PFSK-1 (cell line): ENCODE measurements around the gene SLC9A9.

Source experiments
- FOXP2 ChIP-seq: optimal IDR thresholded peaks from 2 replicates; pipeline ENCODE3; 2011; ENCODE audit warnings: borderline replicate concordance, control low read depth, inconsistent platforms; ENCODE audit not compliant: insufficient read depth; ENCODE audit errors: extremely low read length, extremely low read depth
- POLR2AphosphoS5 ChIP-seq: IDR thresholded peaks from 2 replicates; pipeline ENCODE4 v1.6.1; 2012; ENCODE audit warnings: low read depth, mild to moderate bottlenecking, control low read depth, low read length, moderate library complexity
- SIN3A ChIP-seq: IDR thresholded peaks from 2 replicates; pipeline ENCODE4 v1.6.1; 2012; ENCODE audit warnings: mild to moderate bottlenecking, low read length, moderate library complexity, borderline replicate concordance; ENCODE audit not compliant: insufficient read depth
- TAF1 ChIP-seq: IDR thresholded peaks from 2 replicates; pipeline ENCODE4 v1.6.1; 2012; ENCODE audit warnings: low read length, control low read depth, borderline replicate concordance; ENCODE audit not compliant: insufficient read depth
- TF ChIP-seq, protein P1 (sequence below), 2 experiments: IDR thresholded peaks; 2 replicates each; pipeline versions ENCODE4 v1.6.1 to v1.8.0; 2011 to 2012; ENCODE audit warnings: low read depth in 2 of 2, low read length in 2 of 2, control low read depth in 1 of 2, inconsistent platforms in 1 of 2, mild to moderate bottlenecking in 1 of 2, moderate library complexity in 1 of 2; ENCODE audit not compliant: insufficient read depth in 1 of 2

The SLC9A9 gene

DNA sequence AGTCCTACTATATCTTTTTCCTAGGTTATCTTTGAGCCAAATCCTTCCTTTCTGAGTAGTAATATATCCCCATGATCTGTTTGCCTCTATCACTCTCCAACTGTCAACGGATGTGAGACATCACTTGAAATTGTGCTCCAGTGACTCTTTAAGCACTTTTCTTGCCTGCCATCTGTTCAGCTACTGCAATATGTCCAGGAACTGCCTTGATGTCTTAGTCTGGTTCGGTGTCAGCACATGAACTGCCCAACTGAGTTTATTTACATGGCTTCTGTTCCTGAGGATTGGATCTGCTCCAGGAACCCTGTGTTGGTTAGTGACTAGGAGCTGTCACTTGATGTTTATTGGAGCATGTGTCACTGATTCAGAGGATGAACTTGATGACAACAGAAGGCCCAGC is 116.5 kb downstream of the SLC9A9 start:
- TF ChIP-seq, protein P1, sequence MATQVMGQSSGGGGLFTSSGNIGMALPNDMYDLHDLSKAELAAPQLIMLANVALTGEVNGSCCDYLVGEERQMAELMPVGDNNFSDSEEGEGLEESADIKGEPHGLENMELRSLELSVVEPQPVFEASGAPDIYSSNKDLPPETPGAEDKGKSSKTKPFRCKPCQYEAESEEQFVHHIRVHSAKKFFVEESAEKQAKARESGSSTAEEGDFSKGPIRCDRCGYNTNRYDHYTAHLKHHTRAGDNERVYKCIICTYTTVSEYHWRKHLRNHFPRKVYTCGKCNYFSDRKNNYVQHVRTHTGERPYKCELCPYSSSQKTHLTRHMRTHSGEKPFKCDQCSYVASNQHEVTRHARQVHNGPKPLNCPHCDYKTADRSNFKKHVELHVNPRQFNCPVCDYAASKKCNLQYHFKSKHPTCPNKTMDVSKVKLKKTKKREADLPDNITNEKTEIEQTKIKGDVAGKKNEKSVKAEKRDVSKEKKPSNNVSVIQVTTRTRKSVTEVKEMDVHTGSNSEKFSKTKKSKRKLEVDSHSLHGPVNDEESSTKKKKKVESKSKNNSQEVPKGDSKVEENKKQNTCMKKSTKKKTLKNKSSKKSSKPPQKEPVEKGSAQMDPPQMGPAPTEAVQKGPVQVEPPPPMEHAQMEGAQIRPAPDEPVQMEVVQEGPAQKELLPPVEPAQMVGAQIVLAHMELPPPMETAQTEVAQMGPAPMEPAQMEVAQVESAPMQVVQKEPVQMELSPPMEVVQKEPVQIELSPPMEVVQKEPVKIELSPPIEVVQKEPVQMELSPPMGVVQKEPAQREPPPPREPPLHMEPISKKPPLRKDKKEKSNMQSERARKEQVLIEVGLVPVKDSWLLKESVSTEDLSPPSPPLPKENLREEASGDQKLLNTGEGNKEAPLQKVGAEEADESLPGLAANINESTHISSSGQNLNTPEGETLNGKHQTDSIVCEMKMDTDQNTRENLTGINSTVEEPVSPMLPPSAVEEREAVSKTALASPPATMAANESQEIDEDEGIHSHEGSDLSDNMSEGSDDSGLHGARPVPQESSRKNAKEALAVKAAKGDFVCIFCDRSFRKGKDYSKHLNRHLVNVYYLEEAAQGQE (IDR thresholded peaks at IDR 0.05; ENCODE audit: insufficient read depth in 1 of 2, low read depth in 2 of 2, low read length in 2 of 2) = no peak
- TF ChIP-seq SIN3A (no peak), POLR2AphosphoS5 (no peak), TAF1 (no peak), FOXP2 (no peak)

DNA sequence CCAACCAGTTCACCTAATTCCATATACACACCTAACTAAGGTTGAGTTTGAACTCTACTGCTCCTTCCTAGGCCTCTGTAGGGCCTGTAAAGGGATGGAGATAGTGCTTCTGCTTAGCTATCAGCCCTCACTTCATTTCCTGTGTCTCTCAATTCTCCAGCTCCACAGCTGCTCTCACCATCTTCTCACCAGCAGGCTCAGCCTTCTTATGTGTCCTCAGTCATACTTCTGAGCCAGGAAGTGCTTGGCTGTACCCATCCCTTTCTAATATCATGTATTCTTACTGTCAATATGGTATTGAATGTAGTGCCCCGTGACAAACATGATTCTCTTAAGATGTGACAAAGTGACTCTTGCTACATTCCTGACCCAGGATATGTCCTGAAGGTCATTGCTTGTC is 116.9 kb downstream of the SLC9A9 start:
- TF ChIP-seq SIN3A (no peak), FOXP2 (no peak), TAF1 (no peak), POLR2AphosphoS5 (no peak)
- TF ChIP-seq, protein P1 (IDR thresholded peaks at IDR 0.05; ENCODE audit: insufficient read depth in 1 of 2, low read depth in 2 of 2, low read length in 2 of 2) = no peak

DNA sequence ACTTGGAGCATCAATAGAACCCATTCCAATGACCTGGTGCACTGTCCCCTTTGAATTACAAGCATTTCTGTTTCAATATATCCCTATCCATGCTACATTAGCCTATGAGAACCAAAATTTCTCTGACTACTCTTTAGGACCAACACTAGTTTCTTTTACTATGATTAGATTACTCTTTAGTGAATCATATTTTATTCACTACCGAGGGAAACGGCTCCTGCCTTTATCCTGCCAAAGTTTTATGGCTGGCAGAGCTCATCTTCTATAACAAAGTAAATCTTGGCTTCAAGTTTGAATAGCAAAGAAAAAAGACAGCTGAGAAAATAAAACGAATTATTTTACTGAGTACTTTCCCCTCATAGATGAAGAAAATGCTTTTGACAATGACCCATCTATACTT is 120.9 kb downstream of the SLC9A9 start:
- TF ChIP-seq TAF1 (no peak), POLR2AphosphoS5 (no peak), SIN3A (no peak), FOXP2 (no peak)
- TF ChIP-seq, protein P1 (IDR thresholded peaks at IDR 0.05; ENCODE audit: insufficient read depth in 1 of 2, low read depth in 2 of 2, low read length in 2 of 2) = no peak

DNA sequence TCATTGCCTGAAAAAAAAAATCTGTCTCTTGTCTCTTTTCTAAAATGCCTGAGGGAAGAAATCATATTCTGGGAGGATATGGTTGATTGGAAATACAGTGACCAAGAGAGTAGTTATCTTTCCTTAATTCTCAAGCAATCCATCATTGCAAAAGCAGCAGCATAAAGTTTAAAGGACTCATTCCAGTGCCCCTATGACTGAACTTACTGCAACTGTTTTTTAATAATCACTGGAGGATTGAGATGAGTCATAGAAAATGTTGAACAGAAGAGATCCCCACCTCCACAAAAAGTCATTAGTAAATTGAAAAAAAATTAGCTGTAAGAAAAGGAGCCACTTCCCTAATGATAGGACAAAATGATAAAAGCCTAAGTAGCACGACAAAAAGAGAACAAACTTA is 121.5 kb downstream of the SLC9A9 start:
- TF ChIP-seq TAF1 = no peak
- no peak for TF ChIP-seq POLR2AphosphoS5
- TF ChIP-seq FOXP2 = no peak
- TF ChIP-seq, protein P1 (IDR thresholded peaks at IDR 0.05; ENCODE audit: insufficient read depth in 1 of 2, low read depth in 2 of 2, low read length in 2 of 2) = no peak
- TF ChIP-seq SIN3A = no peak

DNA sequence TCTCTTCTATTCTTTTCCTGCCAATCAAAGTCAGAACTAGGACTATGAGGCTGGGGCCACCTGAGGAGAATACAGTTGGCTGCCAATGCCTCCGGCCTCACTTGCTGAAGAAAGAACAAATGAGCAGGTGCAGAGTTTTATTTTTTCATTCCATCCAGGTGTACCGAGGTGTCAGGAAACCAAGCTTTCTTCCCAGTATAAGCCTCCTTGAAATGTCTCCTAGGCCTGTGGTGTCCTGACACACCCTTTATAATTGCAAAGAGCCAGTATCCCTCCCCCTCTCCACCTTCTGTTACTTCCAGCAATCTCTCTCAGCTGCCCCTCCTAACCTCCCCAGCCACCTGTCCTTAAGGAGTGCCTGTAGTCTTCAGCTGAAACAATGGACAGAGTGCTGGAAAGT is 127.9 kb downstream of the SLC9A9 start:
- TF ChIP-seq SIN3A (no peak), FOXP2 (no peak), POLR2AphosphoS5 (no peak), TAF1 (no peak)
- TF ChIP-seq, protein P1 (IDR thresholded peaks at IDR 0.05; ENCODE audit: insufficient read depth in 1 of 2, low read depth in 2 of 2, low read length in 2 of 2) = no peak
